GM12801 (cell line): ENCODE data around the gene UNC13C.

ENCODE experiments used
- CTCF ChIP-seq: IDR thresholded peaks from one replicate; pipeline ENCODE4 v1.5.1; 2011; ENCODE audit warnings: control low read depth; ENCODE audit not compliant: insufficient read length; ENCODE audit errors: extremely low read depth

UNC13C gene

GRCh38 chr15:54102704-54103103 is 124.5 kb downstream of the UNC13C start:
- no peak for TF ChIP-seq CTCF

GRCh38 chr15:54109014-54109413 is 130.8 kb downstream of the UNC13C start:
- TF ChIP-seq CTCF = no peak

DNA sequence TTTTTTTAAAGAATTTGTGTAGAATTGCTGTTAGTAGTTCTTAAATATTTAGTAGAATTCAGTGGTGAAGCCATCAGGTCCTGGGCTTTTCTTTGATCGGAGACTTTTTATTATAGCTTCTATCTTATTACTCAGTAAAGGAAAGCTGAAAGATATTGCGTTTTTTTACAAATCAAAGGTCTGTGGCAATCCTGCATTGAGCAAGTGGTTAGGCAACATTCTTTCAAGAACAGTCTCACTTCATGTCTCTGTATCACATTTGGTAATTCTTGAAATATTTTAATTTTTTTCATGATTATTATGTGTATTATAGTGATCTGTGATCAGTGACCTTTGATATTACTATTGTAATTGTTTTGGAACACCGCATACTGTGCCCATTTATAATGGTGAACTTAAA is 140.8 kb downstream of the UNC13C start:
- no peak for TF ChIP-seq CTCF

DNA sequence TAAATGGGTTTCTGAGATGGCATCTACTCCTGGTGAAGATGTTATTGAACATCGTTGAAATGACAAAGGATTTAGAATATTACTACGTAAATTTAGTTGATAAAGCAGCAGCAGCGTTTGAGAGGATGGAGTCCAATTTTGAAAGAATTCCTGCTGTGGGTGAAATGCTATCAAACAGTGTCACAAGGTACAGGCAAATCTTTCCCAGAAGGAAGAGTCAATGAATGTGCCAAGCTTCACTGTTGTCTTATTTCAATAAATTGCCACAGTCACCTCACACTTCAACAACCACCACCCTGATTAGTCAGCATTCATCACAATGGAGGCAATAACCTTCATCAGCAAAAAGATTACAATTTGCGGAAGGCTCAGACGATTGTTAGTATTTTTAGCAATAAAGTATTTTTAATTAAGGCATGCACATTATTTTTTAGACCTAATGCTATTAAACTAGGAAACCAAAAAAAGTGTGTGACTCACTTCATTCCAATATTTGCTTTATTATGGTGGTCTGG is 142.8 kb downstream of the UNC13C start:
- no peak for TF ChIP-seq CTCF

DNA sequence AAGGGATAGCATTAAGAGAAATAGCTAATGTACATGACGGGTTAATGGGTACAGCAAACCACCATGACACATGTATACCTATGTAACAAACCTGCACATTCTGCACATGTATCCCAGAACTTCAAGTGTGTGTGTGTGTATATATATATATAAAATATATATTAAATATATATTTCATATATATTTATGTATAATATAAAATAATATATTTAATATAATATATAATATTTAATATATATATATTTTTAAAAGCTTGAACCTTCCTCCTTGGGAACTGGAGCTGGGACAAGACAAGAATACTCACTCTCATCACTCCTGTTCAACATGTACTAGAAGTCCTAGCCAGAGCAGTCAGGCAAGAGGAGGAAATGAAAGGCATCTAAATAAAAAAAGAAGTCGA is 149.3 kb downstream of the UNC13C start:
- no peak for TF ChIP-seq CTCF

DNA sequence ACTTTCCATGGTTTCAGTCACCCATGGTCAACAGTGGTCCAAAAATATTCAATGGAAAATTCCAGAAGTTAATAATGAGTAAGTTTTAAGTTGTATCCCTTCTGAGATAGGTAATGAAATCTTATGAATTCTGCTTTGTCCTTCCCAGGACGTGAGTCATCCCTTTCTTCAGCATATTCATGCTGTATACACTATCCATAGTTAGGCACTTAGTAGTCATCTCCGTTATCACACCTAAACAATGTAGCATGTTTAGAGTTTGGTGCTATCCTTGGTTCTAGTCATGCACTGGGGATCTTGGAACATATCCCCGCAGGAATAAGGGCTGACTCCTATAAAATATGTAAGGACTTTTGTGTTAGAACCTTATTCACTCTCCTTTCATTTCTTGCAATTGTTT is 153.2 kb downstream of the UNC13C start:
- TF ChIP-seq CTCF = no peak

GRCh38 chr15:54149115-54149531 is 170.9 kb downstream of the UNC13C start:
- no peak for TF ChIP-seq CTCF

- no peak for TF ChIP-seq CTCF
These were observed 172.0 kb downstream of the UNC13C start for GRCh38 chr15:54150255-54150654.
